GM12875 (cell line): Measurements from ENCODE around the gene LRCH3.

Source experiments
- H3K4me3 ChIP-seq: one replicate; pipeline ENCODE4 v1.5.1; 2011; ENCODE audit warnings: low read depth, low read length, control low read depth
- CTCF ChIP-seq: IDR thresholded peaks from 2 replicates; pipeline ENCODE4 v1.5.1; 2011; ENCODE audit warnings: low read depth, mild to moderate bottlenecking, control low read depth, inconsistent platforms, low read length, moderate library complexity, borderline replicate concordance; ENCODE audit not compliant: insufficient read depth

The LRCH3 gene

GRCh38 chr3:197749601-197750395 is 41.3 kb upstream of the LRCH3 start, which contains the start of gene FYTTD1:
FYTTD1 (plus strand) TSS chr3:197749883; CDS start chr3:197749972, 89 bp downstream.
- H3K4me3 ChIP-seq = peak within 1 kb of the TSS; percentile 73
- TF ChIP-seq CTCF = peak; percentile 63

GRCh38 chr3:197750396-197750831 is 40.6 kb upstream of the LRCH3 start:
- peak overlapping the region; percentile 73 for H3K4me3 ChIP-seq
- no peak for TF ChIP-seq CTCF

GRCh38 chr3:197750858-197751737 is 40.0 kb upstream of the LRCH3 start:
- H3K4me3 ChIP-seq = peak overlapping the region; percentile 73
- no peak for TF ChIP-seq CTCF

GRCh38 chr3:197752107-197752506 is 38.9 kb upstream of the LRCH3 start:
- no peak for TF ChIP-seq CTCF
- peak overlapping the region; percentile 73 for H3K4me3 ChIP-seq

- no peak for TF ChIP-seq CTCF
- no peak overlapping the region for H3K4me3 ChIP-seq
These were observed 37.8 kb upstream of the LRCH3 start for GRCh38 chr3:197753263-197753662.

- no peak for TF ChIP-seq CTCF
- H3K4me3 ChIP-seq = no peak overlapping the region
These were observed 34.4 kb upstream of the LRCH3 start for GRCh38 chr3:197756704-197757103.
